Sciatic nerve (tissue), 2 donors: Measurements from ENCODE around the gene POLR2J. TPM values are rescaled to one million over a fixed set of nuclear protein-coding genes. Genes with fewer than 3 reads are reported as not detected.
A peak's percentile ranks its signal among the peaks of the same experiment; 100 is the strongest.
"Not testable (repeated sequence)": the region's sequence is repeated elsewhere in the genome, so short reads cannot be mapped to it uniquely, and the experiment has no call there.

Source experiments
- ATAC-seq: fragments of 200-7000 bp; cut with Tn5 transposase; one replicate; pipeline ENCODE4 v1.9.1; 2020; ENCODE audit warnings: mild to moderate bottlenecking, moderate library complexity
- DNase-seq: peaks from one replicate; pipeline ENCODE4 v3.0.0-alpha.2; 2020; ENCODE audit warnings: low spot score
- intact Hi-C: fragments of 100-400 bp; cut with DNase I; formaldehyde crosslinking; loops from one replicate; pipeline ENCODE4 v1.14.2; 2022
- total RNA-seq: library from RNA; stranded (reverse); fragmentation: NEBNext Ultra II Directional; extraction: Animal tissue kit (Norgen Biotek cat#: 25700); gene quantifications from one replicate; pipeline ENCODE4 v1.2.1, GENCODE V29; 2021
- donor health status: DM: no; HTN: no; CAD: no.
- donor health status: DM: no; HTN: no; CAD: no.

Gene POLR2J
- total RNA-seq: 31.6 TPM

DNA sequence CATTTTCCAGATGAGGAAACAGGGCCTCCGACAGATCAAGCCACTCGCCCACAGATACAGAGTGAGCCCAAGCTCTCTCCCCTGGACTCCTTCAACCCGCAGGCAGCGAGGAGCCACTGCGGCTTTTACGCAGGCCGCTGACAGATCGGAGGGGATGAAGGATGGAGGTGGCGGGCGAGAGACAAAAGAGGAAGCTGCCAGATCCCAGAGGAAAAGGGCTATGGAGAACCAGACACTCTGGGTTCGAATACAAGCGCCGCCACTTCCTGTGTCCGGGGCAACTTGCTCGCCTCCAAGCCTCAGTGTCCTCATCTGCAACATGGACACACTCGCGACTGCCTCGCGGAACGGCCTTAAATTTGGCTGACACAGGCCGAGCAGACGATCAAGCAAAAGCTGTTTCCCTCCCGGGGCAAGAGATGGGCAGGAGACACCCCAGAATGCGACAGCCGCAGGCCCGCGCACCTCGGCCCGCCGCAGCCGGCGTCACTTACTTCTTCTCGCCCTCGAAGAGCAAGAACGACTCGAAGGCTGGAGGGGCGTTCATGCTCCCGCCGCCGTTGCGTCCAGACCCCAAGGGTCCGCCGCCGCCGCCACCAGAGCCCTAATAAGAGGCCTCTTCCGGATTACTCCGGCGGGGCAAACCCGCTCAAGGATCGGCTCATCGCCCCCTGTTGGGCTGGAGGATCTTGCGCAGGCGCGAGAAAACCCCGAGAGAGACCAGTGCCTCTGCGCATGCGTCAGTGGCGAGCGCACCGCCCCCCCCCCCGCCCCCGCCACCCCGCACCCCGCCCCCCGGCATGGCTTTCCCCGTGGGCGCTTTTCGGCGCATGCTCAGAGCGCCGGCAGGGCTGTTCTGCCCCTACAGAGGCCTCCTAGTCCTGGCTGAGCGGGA is at the start of gene POLR2J:
TSS of gene POLR2J (minus strand) at position 609 of the 895 bp plus-strand sequence. CDS start at position 547, 62 bp downstream.
- DNase-seq: peak; percentile 96
- intact Hi-C loops: not testable (repeated sequence)

GRCh38 chr7:102527822-102528793 is 49.4 kb upstream of the POLR2J start:
- intact Hi-C loops: not testable (repeated sequence)
- DNase-seq (peak; percentile 39), ATAC-seq (peak; percentile 11)

More for the DNA sequence above, at the start of gene POLR2J:
- ATAC-seq: peak; percentile 95

- DNase-seq (peak; percentile 26), ATAC-seq (peak; percentile 75)
- intact Hi-C loops: not testable (repeated sequence)
Observed at GRCh38 chr7:102527182-102527581, 48.5 kb upstream of the POLR2J start.

DNA sequence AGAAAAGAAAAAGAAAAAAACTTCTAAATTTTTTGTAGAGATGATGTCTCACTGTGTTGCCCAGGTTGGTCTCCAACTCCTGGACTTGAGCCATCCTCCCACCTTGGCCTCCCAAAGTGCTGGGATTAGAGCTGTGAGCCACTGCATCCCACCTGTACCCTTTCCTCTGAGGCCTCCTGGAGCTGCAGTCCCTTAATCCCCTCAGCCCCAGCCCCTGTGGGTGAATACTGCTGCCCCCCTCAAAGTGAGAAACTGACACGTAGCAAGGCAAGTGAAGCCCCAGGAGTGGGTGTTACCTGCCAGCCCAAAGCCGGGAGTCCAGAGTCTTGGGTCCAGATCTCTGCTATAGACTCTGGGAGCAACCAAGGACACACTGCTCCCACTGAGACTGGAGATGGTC is 46.1 kb upstream of the POLR2J start:
- ATAC-seq, intact Hi-C loops: not testable (repeated sequence)
- peak; percentile 39 for DNase-seq

DNA sequence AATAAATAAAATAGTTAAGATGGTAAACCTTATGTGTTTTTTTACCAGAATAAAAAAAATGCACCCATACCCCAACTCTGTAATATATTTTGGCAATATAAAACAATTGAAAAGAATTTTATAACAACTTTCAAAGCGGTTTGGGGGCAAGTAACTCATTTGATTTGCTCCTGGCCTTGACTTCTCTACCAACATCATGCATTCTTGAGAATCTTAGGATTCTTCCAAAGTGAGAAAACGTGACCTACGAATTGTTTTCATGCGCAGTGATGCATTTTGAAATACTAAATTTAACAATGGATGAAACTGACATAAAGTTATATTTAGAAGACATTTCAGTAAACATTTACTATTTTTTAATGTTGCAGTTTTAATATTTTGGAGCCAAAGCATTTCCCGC is 42.1 kb upstream of the POLR2J start:
- intact Hi-C loops, DNase-seq: not testable (repeated sequence)

DNA sequence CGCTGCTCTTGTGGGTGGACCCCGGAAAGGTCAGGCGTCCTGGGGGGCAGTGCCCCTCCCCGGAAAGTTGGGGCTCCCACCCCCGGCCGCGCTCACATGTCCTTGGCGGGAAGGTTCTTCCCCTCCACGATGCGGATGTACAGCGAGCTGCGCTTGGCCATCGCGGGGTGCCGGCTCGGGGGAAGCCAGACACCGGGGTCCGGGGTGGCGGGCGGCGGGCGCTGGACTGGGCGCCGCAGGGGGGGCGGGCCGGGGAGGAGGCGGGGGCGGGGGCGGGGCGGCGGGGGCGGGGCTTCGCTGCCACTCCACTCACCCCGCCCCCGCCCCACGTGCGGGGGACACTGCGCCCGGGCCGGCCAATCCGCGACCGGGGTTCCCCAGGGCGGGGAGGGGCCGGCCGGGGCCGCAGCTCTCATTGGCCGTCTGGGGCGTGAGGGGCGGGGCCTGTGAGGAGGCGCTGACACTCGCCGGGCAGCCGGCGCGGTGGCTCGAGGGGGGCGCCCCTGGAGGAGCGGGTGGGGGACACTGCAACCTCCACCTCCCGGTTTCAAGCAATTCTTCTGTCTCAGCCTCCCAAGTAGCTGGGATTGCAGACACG is 38.9 kb upstream of the POLR2J start, which contains the start of gene RASA4B:
TSS of gene RASA4B (minus strand) at position 228 of the 598 bp plus-strand sequence. CDS start at position 161, 67 bp downstream.
- ATAC-seq (peak; percentile 93), DNase-seq (peak; percentile 60)
- intact Hi-C loops: not testable (repeated sequence)

More for the DNA sequence above, 42.1 kb upstream of the POLR2J start:
- ATAC-seq: not testable (repeated sequence)

DNA sequence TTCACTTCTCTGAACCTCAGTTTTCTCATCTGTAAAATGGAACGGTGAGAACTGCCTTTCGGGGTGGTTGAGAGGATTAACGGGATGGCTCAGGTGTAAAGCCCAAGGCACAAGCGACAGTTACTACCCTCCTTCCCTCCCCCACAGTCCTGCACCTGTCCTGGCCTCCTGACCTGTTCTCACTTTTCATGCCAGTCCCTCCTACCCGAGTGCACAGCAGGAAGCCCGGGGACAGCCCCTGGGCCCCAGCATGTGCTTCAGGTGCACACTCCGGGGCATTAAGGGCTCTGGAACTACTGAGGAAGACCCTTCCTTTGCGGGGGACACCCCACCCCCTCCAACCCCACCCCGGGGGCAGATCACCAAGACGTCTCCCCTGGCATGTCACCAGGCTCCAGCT is 38.2 kb upstream of the POLR2J start:
- ATAC-seq, intact Hi-C loops, DNase-seq: not testable (repeated sequence)

DNA sequence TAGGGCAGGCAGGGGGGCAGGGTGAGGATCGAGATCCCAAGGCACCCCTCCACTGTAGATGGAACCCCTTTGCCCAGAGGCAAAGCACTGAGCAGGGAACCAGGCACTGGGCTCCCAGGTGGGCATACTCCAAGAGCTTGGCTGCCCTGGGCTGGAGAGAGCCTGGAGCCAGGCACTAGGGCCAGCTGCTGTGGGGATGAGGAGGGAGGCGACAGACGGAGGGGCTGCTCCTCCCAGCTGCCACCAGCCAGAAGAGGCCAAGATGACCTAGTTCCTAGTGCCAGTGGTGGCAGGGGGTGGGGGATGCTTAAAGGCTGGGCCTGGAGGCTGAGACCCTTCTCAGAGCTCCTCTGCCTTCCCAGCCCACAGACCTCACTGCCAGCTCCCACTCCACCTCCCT is 37.2 kb upstream of the POLR2J start:
- DNase-seq, intact Hi-C loops, ATAC-seq: not testable (repeated sequence)

GRCh38 chr7:102514881-102515721 is 36.4 kb upstream of the POLR2J start:
- ATAC-seq, DNase-seq, intact Hi-C loops: not testable (repeated sequence)

DNA sequence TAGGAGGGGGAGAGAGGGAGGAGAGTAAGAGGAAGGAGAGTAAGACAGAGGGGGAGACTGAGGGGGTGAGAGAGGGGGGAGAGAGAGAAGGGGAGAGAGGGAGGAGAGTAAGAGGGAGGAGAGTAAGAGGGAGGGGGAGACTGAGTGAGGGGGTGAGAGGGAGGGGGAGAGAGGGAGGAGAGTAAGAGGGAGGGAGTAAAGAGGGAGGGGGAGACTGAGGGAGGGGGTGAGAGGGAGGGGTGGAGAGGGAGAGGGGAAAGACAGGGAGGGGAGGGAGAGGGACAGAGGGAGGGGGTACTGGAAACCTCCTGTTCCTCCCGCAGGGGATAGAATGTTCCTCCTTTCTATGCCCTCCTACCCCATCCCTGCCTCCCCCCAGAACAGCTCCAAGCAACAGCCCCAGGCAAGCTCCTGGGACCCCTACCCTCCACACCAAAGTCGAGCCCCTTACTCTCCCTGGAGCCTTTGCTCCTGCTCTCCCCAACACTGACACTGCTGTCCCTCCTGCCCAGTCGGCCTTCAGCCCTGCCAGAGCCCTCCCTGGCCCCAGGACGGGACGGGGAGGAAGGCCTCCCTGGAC is 34.0 kb upstream of the POLR2J start:
- DNase-seq (peak; percentile 73), ATAC-seq (peak; percentile 45)
- intact Hi-C loops: not testable (repeated sequence)

DNA sequence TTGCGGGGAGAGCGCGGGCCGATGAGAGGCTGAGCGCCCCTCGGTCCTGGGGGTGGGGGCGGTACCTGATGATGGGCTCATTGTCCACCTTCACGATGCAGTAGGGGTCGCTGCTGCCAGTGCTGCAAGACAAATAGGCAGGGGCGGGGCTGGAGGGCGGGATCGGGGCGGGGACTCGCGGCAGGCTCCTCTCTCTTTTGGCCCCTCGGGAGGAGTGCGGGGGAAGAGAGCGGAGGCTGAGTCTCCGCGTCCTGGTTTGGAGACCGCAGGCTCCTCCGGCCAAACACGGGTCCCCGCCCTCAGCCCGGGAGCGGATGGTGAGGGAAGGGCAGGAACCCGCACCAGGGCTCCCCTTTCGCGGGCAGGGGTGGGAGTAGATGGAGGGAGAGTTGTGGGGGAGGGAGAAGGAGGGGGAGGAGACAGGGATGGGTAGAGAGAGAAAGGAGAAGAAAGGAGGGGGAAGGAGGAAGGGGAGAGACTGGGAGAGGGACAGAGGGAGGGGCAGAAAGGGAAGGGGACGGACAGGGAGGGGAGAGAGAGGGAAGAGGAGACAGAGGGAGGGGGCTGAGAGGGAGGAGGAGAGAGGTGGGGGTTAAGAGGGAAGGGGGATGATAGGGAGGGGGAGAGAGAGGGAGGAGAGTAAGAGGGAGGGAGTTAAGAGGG is 33.3 kb upstream of the POLR2J start:
- intact Hi-C loops, DNase-seq: not testable (repeated sequence)
- peak; percentile 81 for ATAC-seq

GRCh38 chr7:102510575-102510974 is 31.9 kb upstream of the POLR2J start:
- ATAC-seq, intact Hi-C loops: not testable (repeated sequence)
- peak; percentile 42 for DNase-seq

GRCh38 chr7:102507410-102508088 is 28.8 kb upstream of the POLR2J start:
- peak; percentile 57 for DNase-seq
- intact Hi-C loops, ATAC-seq: not testable (repeated sequence)

- DNase-seq: peak; percentile 57
- ATAC-seq, intact Hi-C loops: not testable (repeated sequence)
Observed at GRCh38 chr7:102505298-102506185, 26.8 kb upstream of the POLR2J start.

- intact Hi-C loops, DNase-seq: not testable (repeated sequence)
- ATAC-seq: peak; percentile 16
Observed at GRCh38 chr7:102503141-102503540, 24.4 kb upstream of the POLR2J start.
